ENCODE measurements around the gene TMOD2.

GRCh38 chr15:51766341-51766740, 14.9 kb downstream of the TMOD2 start:
- TF ChIP-seq CTCF (IDR thresholded peaks at IDR 0.05; ENCODE audit: low read length) (no peak), EZH2phosphoT487 (IDR thresholded peaks at IDR 0.05; ENCODE audit: low read length) (no peak), EZH2 (optimal IDR thresholded peaks at IDR 0.05; ENCODE audit: low read depth, low read length) (no peak)

All from MM.1S (cell line).